Right atrium auricular region (tissue), 2 donors: ENCODE results near the gene CORIN. TPM values are rescaled to one million over a fixed set of nuclear protein-coding genes. Genes with fewer than 3 reads are reported as not detected.

Experiments used
- DNase-seq: peaks from one replicate; pipeline ENCODE4 v3.0.0-alpha.2; 2019; ENCODE audit warnings: low spot score
- H3K27ac ChIP-seq, 2 donors: fragments of 200-600 bp; sonication (generic); 1 replicate in 1 of 2; 2 replicates in 1 of 2; pipeline ENCODE4 v1.5.1; 2016 to 2019
- H3K27me3 ChIP-seq, 2 donors: fragments of 200-600 bp; sonication (generic); one replicate each; pipeline versions ENCODE4 v1.5.1 to v1.6.0; 2017 to 2019
- H3K36me3 ChIP-seq: fragments of 200-600 bp; sonication (generic); one replicate; pipeline ENCODE4 v1.5.1; 2016
- H3K4me1 ChIP-seq, 2 donors: fragments of 200-600 bp; sonication (generic); one replicate each; pipeline versions ENCODE4 v1.5.1 to v1.6.0; 2017 to 2019
- H3K4me3 ChIP-seq, 2 donors: fragments of 200-600 bp; sonication (generic); 1 replicate in 1 of 2; 2 replicates in 1 of 2; pipeline ENCODE4 v1.5.1; 2017 to 2019; ENCODE audit warnings: mild to moderate bottlenecking in 1 of 2, moderate library complexity in 1 of 2
- H3K9me3 ChIP-seq, 2 donors: fragments of 200-600 bp; sonication (generic); one replicate each; pipeline ENCODE4 v1.5.1; 2019
- total RNA-seq, 2 donors: library from RNA; depleted of rRNA; stranded (reverse); fragments of >200 nt; gene quantifications; one replicate each; pipeline ENCODE4 v1.1.0, GENCODE V29; 2016
- TF ChIP-seq, protein P1 (sequence below), 2 donors: fragments of 200-600 bp; sonication (generic); IDR thresholded peaks; one replicate each; pipeline ENCODE4 v1.5.1; 2019; ENCODE audit warnings: antibody characterized with exemption in 2 of 2

The CORIN gene
- total RNA-seq, 2 donors from 2014 or later: 42.3 to 180 TPM

DNA sequence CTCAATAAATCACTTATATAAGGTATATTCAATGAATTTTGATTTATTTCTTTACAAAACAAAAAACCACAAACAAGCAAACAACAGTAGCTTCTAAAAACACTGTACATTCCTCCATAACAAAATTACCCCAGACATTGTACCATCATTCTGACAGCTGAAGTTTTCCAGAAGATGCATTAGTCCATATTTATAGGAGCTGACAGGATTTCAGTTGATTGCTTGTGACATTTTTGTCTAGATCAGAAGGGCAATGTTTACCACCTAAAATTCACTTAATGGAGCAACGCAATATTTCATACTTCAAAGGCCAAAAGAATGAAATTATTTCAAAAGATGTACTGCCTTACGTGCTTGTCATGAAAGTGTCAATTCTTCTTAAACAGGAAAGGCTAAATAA, 185.8 kb downstream of the CORIN start:
- Histone ChIP-seq H3K27me3 (no peaks in the 10 kb centered on the region), H3K27ac (no peak overlapping the region), H3K9me3 (no peaks in the 10 kb centered on the region), H3K4me3 (no peak overlapping the region), H3K4me1 (no peaks in the 10 kb centered on the region), H3K36me3 (no peaks in the 10 kb centered on the region)
- TF ChIP-seq, protein P1, sequence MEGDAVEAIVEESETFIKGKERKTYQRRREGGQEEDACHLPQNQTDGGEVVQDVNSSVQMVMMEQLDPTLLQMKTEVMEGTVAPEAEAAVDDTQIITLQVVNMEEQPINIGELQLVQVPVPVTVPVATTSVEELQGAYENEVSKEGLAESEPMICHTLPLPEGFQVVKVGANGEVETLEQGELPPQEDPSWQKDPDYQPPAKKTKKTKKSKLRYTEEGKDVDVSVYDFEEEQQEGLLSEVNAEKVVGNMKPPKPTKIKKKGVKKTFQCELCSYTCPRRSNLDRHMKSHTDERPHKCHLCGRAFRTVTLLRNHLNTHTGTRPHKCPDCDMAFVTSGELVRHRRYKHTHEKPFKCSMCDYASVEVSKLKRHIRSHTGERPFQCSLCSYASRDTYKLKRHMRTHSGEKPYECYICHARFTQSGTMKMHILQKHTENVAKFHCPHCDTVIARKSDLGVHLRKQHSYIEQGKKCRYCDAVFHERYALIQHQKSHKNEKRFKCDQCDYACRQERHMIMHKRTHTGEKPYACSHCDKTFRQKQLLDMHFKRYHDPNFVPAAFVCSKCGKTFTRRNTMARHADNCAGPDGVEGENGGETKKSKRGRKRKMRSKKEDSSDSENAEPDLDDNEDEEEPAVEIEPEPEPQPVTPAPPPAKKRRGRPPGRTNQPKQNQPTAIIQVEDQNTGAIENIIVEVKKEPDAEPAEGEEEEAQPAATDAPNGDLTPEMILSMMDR (IDR thresholded peaks at IDR 0.05): no peak
- DNase-seq: no peak

GRCh38 chr4:47651231-47651630, 186.6 kb downstream of the CORIN start:
- no peak for DNase-seq

GRCh38 chr4:47650584-47651130, 187.2 kb downstream of the CORIN start:
- TF ChIP-seq, protein P1 (IDR thresholded peaks at IDR 0.05): no peak
- H3K4me3 ChIP-seq: no peak overlapping the region

More at GRCh38 chr4:47651231-47651630, 186.6 kb downstream of the CORIN start:
- no peaks in the 10 kb centered on the region for H3K4me1 ChIP-seq
- no peak overlapping the region for H3K27ac ChIP-seq
- TF ChIP-seq, protein P1 (IDR thresholded peaks at IDR 0.05): no peak
- no peaks in the 10 kb centered on the region for H3K9me3 ChIP-seq
- H3K4me3 ChIP-seq: no peak overlapping the region
- H3K27me3 ChIP-seq: no peaks in the 10 kb centered on the region
- H3K36me3 ChIP-seq: no peaks in the 10 kb centered on the region

GRCh38 chr4:47647544-47647943, 190.3 kb downstream of the CORIN start:
- Histone ChIP-seq H3K36me3 (no peaks in the 10 kb centered on the region), H3K27ac (peak overlapping the region in 1 of 2 donors; percentile 18), H3K27me3 (no peaks in the 10 kb centered on the region), H3K9me3 (no peaks in the 10 kb centered on the region), H3K4me3 (no peak overlapping the region), H3K4me1 (no peaks in the 10 kb centered on the region)
- no peak for DNase-seq
- TF ChIP-seq, protein P1 (IDR thresholded peaks at IDR 0.05): no peak

More at GRCh38 chr4:47650584-47651130, 187.2 kb downstream of the CORIN start:
- H3K36me3 ChIP-seq: no peaks in the 10 kb centered on the region
- DNase-seq: no peak
- no peak overlapping the region for H3K27ac ChIP-seq
- H3K4me1 ChIP-seq: no peaks in the 10 kb centered on the region
- H3K9me3 ChIP-seq: no peaks in the 10 kb centered on the region
- no peaks in the 10 kb centered on the region for H3K27me3 ChIP-seq

GRCh38 chr4:47647029-47647428, 190.8 kb downstream of the CORIN start:
- Histone ChIP-seq H3K27ac (peak overlapping the region in 1 of 2 donors; percentile 18), H3K9me3 (no peaks in the 10 kb centered on the region), H3K4me3 (no peak overlapping the region), H3K36me3 (no peaks in the 10 kb centered on the region), H3K27me3 (no peaks in the 10 kb centered on the region), H3K4me1 (no peaks in the 10 kb centered on the region)
- DNase-seq: no peak
- TF ChIP-seq, protein P1 (IDR thresholded peaks at IDR 0.05): no peak

DNA sequence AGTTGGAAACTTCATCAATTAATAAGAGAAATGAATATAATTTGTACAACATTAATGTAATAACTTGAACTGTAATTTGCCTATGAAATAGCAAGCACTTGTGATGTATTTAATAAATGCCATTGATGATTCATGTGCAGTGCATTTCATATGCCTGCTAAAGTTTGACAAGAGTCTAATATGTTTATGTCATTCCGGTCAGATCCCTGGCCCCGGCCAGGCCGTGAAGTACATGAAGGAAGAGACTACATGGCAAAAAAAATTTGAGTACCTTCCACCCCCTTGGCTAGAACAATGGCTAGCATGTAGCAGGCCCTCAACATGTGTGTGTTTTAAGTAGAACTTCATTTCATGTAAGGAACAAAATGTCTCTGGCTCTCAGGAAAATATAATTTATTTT, 191.5 kb downstream of the CORIN start:
- H3K36me3 ChIP-seq: no peaks in the 10 kb centered on the region
- DNase-seq: no peak

More for the DNA sequence above, 191.5 kb downstream of the CORIN start:
- H3K4me3 ChIP-seq: no peak overlapping the region
- peak overlapping the region in 1 of 2 donors; percentile 18 for H3K27ac ChIP-seq
- H3K9me3 ChIP-seq: no peaks in the 10 kb centered on the region
- H3K4me1 ChIP-seq: no peaks in the 10 kb centered on the region
- TF ChIP-seq, protein P1 (IDR thresholded peaks at IDR 0.05): no peak
- H3K27me3 ChIP-seq: no peaks in the 10 kb centered on the region
